ENCODE results near the gene PALB2. TPM values are rescaled to one million over a fixed set of nuclear protein-coding genes. Genes with fewer than 3 reads are reported as not detected.
"Not testable (repeated sequence)": the region's sequence is repeated elsewhere in the genome, so short reads cannot be mapped to it uniquely, and the experiment has no call there.

The PALB2 gene
- polyA plus RNA-seq, 1 donor, result 8.5 TPM

- no peak for DNase-seq (ENCODE audit: low read depth)
Observed at GRCh38 chr16:23650674-23651416, 9.7 kb upstream of the PALB2 start.

GRCh38 chr16:23642246-23642774, 1.2 kb upstream of the PALB2 start:
- DNase-seq (ENCODE audit: low read depth), result no peak

- DNase-seq (ENCODE audit: low read depth), result no peak
Observed at GRCh38 chr16:23640615-23640930, 537 bp downstream of the PALB2 start.

- DNase-seq (ENCODE audit: low read depth), result no peak
Observed at GRCh38 chr16:23635958-23636357, 5.2 kb downstream of the PALB2 start.

- no peak for DNase-seq (ENCODE audit: low read depth)
Observed at GRCh38 chr16:23634461-23635036, 6.6 kb downstream of the PALB2 start.

- not testable (repeated sequence) for DNase-seq (ENCODE audit: low read depth)
Observed at GRCh38 chr16:23631874-23632273, 9.2 kb downstream of the PALB2 start.

- no peak for DNase-seq (ENCODE audit: low read depth)
Observed at GRCh38 chr16:23629516-23629915, 11.6 kb downstream of the PALB2 start.

GRCh38 chr16:23624092-23624491, 17.0 kb downstream of the PALB2 start:
- DNase-seq (ENCODE audit: low read depth), result no peak

GRCh38 chr16:23615805-23616204, 25.3 kb downstream of the PALB2 start:
- no peak for DNase-seq (ENCODE audit: low read depth)

GRCh38 chr16:23611936-23612335, 29.2 kb downstream of the PALB2 start:
- DNase-seq (ENCODE audit: low read depth), result no peak

GRCh38 chr16:23610905-23611304, 30.2 kb downstream of the PALB2 start:
- not testable (repeated sequence) for DNase-seq (ENCODE audit: low read depth)

GRCh38 chr16:23609929-23610328, 31.2 kb downstream of the PALB2 start:
- no peak for DNase-seq (ENCODE audit: low read depth)

- DNase-seq (ENCODE audit: low read depth), result no peak
Observed at GRCh38 chr16:23608194-23608593, 32.9 kb downstream of the PALB2 start.

- DNase-seq (ENCODE audit: low read depth), result no peak
Observed at GRCh38 chr16:23607726-23608125, 33.4 kb downstream of the PALB2 start.

- DNase-seq (ENCODE audit: low read depth), result no peak
Observed at GRCh38 chr16:23597003-23597756, 43.9 kb downstream of the PALB2 start.

GRCh38 chr16:23595951-23596720, 45.0 kb downstream of the PALB2 start, which contains the start of gene NDUFAB1:
Gene NDUFAB1 (minus strand): TSS chr16:23596316. CDS start chr16:23596290, 26 bp downstream.
- DNase-seq (ENCODE audit: low read depth), result peak; percentile 79

GRCh38 chr16:23595246-23595950, 45.7 kb downstream of the PALB2 start:
- DNase-seq (ENCODE audit: low read depth), result no peak

- DNase-seq (ENCODE audit: low read depth), result no peak
Observed at GRCh38 chr16:23594186-23594585, 46.9 kb downstream of the PALB2 start.

- DNase-seq (ENCODE audit: low read depth), result no peak
Observed at GRCh38 chr16:23590181-23590580, 50.9 kb downstream of the PALB2 start.

GRCh38 chr16:23587726-23588125, 53.4 kb downstream of the PALB2 start:
- no peak for DNase-seq (ENCODE audit: low read depth)
